ENCODE measurements around the gene OR4F16.
"Not testable (repeated sequence)": the region's sequence is repeated elsewhere in the genome, so short reads cannot be mapped to it uniquely, and the experiment has no call there.

Gene OR4F16

GRCh38 chr1:686554-686953 lies at the start of gene OR4F16:
Gene OR4F16 (minus strand): TSS chr1:686654. CDS start chr1:686654, 0 bp downstream.
- not testable (repeated sequence) for DNase-seq

- not testable (repeated sequence) for DNase-seq
Measured at GRCh38 chr1:733649-734048, 47.2 kb upstream of the OR4F16 start.

- not testable (repeated sequence) for DNase-seq
Measured at GRCh38 chr1:727040-727439, 40.6 kb upstream of the OR4F16 start.
